Endometrium (tissue), 2 donors: Measurements from ENCODE around the gene DNAH7.

ENCODE experiments used
- FAIRE-seq: peaks from 2 replicates; lab custom pipeline; 2012; peaks lifted over from hg19 to GRCh38; lab: Jason Lieb, UNC
- donor health status: control.
- donor health status: control.

DNAH7 gene

DNA sequence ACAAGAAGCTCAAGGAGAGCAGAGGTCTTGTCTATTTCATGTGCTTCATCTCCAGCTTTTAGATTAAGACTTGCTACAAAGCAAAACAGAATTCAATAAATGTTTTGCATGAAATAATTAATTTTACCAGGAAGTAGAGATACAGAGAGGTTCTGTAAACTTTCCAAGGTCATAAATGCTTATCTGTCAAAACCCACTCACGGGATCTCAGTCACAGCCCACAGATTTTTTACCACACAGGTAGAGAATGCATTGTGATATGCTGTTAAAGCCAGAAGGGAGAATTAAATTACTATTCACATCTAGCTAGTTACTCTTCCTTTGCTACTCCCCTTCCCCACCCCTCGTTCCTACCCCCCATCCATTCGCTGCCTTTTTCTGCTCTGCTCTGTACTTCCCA is 205.5 kb downstream of the DNAH7 start:
- no peak for FAIRE-seq

DNA sequence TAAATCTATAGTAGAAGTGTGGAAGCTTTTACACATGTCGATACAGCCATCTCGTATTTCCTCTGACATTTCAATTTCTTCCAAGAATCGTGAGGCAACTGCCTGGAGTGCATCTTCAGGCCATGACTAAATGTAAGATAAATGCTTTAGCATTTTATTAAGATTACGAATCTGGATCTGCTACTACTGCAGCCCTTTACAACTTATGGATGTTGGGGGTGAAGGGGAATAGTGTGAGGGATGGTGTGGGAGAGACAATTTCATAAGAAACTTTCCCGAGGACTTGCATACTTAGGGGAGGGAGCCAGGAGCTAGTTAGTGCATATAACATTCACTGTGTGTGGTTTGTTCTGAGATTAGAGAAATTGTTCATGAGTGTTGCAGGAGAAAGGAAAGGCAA is 206.8 kb downstream of the DNAH7 start:
- no peak for FAIRE-seq

DNA sequence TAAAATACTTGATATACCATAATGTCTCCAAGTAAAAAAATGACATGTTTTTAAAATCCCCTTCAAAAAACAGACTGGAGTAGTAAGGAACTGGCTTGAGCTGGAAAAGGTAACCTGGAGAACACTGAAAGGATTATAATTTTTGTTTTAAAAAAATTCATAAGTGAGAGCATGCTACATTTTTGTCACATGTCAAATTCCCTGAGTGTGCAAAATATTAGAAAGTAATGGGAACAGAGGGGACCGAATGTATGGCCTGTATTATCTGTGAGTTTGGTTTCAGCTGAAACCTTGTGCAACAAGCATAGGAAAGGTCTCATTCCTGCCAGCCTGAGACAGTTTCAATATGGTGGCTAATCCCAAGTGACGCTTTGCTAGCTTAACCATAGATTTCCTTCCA is 209.1 kb downstream of the DNAH7 start:
- peak; percentile 60 for FAIRE-seq

DNA sequence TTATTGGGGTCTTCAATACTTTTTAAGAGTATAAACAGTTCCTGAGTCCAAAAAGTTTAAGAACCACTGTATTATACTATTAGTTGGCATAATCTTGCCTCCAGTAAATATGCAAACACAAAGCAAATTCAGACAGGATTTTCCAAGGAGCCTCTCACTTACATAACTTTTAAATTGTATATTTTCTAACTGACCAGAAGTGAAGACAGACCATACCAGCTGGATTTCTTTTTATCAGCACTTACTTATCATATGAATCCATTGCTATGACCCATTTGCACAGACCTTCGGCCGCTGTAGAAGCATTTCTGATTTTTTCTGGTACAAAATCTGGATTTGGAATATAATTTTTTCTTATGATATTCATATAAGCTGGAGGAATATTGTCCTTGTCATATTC is 211.5 kb downstream of the DNAH7 start:
- FAIRE-seq, result no peak

DNA sequence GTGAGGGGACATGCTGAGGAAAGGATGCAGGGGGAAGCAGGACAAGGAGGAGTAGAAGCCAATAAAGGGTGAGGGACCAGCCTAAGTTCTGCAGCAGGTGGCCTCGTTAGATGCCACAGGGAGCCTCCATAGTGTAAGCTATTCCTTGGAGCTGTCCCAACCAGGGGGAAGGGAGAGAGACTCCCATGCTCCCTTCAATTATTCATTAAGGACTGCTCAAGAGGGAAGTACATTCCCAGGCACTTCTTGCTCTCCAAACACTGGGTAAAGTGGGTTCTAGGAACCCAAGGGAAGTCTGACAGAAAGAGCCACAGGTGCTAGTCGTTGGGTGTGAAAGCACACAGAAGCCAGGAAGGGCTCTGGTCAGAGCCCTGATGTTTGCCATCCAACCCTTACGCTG is 217.9 kb downstream of the DNAH7 start:
- FAIRE-seq, result no peak

DNA sequence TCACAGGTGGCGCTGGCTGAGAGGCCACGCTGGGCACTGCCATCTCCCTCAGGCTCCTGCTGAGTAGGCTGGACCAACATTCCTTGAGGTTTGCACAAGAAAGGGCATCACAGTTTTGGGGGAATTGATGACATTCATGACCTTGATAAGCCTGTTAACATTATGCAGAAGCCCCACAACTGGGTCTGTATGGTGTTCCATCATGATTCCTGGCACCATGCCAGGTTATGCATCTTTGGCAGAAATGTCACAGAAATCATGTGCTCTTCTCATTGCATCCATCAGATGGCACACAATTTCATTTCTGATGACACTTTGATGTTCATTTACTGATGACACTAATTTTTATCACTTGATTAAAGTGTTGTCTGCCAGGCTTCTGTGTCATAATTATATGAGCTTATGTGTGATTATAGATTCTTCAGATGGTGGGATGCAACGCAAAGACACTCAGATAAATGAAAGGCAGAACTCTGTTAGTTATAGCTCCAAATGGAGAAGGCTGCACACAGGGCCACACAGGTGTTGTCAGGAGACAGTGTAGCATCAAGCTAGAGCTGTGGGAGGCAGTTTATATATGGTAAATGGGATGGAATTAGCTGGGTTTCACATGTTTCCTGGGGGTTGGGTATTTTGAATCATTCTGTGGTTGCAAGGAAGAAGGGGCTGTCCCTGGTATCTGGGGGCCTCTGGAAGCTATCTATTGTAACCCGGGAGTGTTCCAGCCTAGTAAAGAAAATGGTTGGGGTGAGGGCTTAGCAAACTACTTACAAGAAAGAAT is 220.3 kb downstream of the DNAH7 start:
- FAIRE-seq, result no peak

DNA sequence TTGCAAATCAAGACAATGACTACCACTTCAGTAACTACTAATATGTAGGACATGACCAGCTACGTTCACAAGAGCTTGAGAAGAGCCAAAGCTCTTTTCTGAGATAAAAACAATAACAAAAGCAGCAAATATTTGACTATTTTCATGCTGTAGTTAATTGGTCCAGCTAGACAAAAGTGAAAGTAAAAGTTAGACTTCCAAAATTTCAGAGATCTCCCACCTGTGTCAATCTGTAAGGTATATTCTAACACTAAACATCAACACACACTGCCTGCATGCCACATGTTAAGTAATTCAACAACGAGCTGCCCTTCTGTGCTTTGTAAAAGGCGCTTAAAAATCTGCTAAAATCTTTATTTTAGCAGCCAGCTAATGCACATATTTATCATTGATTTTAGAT is 225.7 kb downstream of the DNAH7 start:
- FAIRE-seq, result no peak

DNA sequence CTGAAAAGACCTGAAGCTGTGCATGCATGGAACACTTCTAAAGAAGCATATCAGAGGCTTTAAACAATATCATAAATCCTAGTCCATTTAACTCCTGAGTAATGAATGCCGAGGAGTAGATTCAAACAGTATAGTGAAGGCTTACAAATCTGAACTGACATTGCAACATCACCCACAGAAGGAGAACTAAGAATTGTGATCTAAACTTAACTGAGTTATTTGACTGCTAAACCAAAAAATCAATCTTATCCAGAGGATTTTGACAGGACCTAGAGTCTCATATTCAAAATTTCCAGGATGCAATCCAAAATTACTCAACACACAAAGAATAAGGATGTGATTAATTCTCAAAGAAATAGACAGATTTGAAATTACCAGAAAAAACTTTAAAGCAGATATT is 230.6 kb downstream of the DNAH7 start:
- no peak for FAIRE-seq

DNA sequence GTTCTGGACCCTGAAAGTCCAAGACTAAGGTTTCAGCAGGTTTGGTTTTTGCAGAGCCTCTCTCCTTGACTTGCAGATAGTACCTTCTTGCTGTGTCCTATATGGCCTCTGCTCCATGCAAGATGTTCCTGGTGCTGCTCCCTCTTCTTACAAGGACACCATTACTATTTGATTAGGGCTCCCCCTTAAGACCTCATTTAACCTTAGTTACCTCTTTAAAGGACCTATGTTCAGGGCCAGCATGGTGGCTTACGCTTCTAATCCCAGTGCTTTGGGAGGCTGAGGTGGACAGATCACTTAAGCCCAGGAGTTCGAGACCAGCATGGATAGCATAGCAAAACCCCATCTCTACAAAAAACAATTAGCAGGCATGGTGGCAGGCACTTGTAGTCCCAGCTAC is 232.6 kb downstream of the DNAH7 start:
- FAIRE-seq, result no peak

DNA sequence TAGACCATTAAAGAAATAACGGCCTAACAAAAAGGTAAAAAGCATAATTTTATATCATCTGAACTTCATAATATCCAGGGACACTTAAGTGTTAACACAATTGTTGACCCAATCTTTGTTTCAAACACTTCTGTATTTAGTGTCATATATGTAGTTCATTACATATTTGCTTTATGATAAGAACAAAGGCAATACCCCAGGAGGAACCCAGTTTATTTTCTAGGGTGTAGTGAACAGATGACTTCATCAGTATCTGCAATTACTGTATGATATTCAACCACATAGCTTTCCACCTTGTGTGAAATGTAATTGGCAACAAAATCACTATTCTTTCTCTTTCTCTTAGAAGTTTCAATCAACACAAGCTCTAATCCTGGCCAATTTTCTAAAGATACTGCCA is 233.8 kb downstream of the DNAH7 start:
- FAIRE-seq, result no peak

DNA sequence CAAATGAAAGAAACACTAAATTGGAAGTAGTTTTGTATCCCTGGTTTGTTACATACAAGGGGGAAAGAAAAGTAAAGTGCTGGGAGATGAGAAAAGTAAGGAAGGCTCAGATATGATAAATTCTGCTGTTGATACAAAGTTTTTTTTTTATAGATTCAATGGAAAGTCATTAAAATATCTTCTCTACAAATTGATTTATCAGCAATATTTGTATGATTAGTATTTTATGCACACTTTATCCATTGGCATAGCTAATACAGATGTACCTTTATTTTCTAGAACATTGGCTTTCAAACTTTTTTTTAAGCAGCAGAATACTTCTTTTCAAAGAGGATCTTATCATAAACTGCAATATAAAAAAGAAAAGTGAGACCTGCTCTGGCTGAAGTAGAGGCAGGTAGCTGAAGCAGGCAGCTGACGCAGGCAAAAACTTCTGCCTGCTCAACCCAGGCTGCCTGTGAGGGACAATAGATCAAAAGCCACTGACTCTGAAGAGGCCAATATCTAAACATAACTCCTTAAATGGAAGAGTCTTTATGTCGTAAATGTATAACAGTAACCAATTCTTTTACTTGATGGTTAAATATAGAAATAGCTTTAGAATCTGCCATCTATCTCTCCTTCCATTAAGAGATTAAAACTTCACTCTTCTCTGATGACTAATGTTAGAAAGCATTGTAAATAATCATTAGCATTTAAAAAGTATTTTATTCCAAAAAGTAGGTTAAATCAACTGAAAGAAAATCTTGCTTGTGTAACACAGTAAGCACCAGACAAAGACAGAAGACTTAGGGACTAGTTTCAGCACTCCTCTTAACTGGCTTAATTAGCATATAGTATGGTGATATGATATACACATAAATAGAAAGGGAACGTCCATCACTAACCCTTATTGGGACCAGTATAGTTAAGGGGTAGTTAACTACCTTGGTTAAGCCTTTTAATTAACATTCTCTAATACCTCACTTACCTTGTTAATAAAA is 237.4 kb downstream of the DNAH7 start:
- no peak for FAIRE-seq

DNA sequence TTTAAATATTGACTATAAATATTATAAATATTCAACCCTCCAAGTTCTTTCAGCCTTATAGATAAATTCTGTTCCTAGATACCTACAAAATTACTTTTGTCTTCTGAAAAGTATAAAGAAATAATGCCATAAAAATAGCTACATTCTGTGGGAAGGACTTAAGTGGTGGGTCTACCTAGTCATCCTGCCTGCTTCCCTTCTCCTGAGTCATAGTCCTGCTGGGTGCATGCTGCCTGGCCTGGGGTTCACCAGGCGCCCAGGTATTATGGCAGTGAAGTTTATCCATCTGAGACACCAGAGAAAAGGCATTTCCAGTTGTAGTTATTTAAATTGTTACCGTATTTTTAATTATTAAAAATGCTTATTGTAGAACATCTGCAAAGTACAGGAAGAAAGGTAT is 244.2 kb downstream of the DNAH7 start:
- no peak for FAIRE-seq

DNA sequence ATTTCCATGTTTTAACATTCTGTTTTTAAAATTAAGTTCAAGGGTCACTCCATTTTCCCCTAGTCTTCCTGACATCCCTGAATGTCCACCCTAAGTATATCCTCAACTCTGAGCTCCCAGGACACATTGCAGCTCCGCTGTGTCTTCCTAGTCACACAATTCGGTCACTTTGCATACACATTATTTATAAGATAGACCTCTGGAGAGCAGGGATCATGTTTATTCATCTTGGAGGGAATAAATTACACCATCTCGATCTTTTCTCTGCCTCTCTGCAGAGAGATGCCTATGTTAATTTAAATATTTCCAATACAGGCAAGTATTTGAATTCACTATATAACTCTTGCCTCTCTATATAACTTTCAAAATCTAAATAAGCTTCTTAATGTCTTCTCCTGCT is 245.4 kb downstream of the DNAH7 start:
- no peak for FAIRE-seq

DNA sequence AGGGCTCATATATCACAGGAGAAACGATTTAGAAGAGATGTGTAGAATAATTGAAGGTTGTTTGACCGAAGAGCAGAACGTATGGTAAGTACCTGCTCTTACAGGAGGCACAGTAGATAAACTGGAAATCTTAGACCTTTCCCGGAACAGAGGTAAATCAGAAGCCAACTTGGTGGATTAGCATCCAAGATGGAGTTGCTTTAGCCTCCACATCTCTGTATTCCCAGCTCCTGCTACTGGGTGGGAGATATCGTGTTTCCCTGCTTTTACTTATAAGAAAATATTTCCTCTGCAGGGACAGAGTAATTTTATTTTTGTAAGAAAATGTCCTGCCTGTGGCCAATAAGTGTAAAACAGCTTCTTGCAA is 247.1 kb downstream of the DNAH7 start:
- FAIRE-seq, result no peak

DNA sequence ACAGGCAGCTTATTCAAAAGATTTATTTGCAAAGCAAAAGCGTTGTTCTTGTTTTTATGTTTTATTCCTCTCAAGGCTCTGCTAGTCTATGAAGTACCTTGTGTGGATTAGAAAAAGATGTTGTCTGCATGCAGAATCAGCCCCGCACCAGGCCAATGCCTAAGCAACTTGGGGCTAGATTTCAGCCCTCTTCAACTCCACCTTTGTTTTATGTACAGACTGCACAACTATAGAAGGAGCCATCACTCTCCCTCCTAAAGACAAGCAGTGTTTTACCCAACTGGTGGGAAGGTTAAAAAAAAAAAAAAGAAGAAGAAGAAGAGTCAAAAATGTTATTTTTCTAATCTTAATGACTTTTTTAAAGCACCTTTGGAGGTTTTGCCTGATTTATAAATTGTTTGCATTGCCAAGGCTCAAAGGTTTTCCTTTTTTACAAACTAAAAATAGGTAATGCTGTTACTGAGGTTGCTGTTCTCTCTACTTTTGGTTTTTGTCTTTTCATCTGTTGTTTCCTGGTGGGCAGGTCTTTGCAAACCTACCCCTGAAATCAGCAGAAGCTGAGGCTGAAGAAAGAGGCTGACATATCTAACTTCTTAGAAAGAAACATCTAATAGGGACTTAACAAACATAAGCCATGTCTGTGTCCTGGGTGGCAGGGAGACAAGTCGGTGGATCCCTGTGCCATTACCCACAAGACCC is 247.6 kb downstream of the DNAH7 start:
- no peak for FAIRE-seq

DNA sequence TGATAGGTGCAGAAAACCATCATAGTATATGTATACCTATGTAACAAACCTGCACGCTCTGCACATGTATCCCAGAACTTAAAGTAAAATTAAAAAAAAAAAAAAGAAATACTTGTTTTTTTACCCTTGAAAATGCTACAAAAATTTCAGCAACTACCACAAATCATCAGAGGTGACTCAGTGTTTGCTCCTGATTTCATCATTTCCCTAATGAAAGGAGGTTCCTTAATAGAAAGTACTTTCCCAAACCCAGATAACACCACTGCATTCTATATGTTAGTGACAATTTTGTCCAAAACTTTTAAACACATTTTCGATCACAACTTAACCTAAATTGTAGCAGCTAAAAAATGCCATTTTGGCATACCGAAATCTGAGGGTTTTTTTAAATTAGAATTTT is 248.3 kb downstream of the DNAH7 start:
- no peak for FAIRE-seq

DNA sequence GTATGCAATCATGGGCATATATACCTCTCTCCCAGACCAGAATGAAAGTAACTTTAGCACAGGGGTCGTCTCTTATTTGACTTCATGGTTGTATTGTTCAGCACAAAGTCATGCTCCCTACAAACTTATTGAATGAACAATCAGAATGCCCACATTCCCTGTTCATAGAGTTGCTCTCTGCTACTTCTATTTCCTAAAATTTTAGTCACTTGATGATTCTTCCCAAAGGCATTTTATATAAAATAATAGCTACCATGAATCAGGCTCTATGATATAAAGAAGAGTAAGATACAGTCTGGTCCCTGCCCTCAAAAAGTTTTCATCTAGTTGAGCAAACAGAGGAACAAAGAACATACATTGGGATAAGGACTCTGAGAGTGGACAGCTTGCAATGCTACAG is 249.4 kb downstream of the DNAH7 start:
- FAIRE-seq, result no peak

DNA sequence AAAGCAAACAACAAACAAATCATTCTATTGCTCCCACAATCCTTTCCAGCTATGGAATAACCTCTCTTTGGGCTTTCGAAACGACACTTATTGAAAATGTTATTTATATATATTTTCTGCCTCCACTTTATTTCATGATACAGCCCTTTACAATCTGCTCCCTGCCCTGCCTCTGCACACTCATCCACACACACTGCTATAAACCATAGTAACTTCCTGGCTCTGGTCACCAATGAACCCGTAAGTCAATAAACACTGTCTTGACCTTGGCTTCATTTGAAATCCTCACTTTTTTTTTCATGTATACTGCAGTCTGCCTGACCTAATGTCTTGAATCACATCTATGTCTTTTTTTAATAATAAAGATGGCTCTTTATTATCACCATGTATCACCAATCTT is 250.1 kb downstream of the DNAH7 start:
- FAIRE-seq, result no peak

DNA sequence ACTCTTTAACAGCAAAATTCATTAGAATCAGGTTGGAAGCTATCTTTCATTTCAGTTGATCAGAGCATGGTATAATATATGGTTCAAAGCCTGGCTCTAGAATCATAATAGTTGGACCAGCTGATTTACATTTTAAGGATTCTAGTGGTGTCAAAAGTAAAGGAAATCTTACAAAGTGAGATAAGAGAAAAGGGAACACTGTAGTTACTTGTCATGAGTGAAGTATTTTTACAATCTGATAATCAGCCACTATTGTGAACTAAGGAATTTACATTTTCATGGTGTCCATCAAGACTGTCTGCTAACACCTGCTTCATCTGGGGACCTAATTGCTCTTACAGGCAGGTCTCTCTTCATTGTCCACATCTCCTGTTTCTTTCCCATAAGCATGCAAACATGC is 250.5 kb downstream of the DNAH7 start:
- FAIRE-seq, result no peak

DNA sequence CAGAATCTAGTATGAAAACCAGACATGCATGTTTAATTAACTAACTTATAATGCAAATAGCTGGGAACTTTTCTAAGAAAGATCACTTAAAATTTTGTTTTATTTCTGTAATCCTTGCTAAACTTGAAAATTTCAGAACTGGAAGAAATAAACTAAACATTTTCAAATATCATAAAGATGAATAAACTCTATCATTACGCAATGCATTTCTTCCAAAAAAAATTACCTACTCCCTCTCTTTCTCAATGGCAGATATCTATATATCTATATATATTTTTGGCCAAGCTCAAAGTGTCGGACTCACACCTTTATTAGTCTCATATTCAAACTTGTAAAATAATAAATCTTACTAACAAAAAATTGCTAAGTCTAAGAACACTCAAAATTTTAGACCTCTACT is 253.6 kb downstream of the DNAH7 start:
- no peak for FAIRE-seq

DNA sequence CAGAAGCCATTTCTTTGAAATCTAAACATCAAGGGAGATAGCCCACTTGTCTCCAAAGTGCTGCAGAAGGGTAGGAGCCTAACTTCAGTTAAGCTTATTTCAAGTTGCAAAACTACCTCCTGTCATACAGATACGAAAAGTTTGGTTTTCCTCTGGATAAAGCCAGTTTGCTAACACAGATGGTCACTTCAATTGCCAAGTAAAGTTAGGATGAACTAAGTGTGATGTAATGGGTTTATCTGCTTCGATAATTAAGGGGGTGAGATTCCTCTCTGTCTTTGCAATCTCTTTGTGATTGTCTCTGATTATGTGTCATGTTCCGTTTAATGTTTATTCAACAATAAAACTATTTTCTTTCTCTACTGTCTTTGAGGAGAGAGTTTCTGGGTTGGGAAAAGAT is 255.2 kb downstream of the DNAH7 start:
- no peak for FAIRE-seq

DNA sequence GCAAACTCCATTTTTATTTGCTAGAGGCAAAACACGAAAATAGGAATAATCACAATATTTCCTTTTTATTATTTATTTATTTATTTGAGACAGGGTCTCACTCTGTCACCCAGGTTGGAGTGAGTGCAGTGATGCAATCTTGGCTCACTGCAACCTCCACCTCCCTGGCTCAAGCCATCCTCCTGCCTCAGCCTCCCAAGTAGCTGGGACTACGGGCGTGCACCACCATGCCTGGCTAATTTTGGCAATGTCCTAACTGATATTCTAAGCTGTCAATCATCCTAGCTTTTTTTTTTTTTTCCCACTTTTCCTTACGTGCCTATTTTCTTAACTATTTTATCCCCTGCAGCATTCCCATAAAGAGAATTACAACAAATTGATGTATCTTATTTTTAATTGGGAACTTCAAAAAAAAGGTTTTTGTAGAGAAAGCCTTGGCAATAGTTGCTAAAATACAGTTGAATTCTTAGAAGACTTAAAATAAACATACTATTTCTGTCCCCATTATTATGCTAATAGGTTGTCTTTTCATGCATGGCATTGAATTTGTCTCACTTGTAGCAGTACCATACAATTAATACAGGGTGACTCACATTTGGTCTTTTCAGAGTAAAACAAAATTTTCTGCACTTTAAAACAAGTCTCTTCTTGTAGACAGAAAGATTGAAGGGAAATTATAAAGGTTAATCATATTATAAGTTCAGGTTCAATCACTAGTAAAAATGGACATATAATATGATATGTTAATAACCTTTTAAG is 258.1 kb downstream of the DNAH7 start:
- no peak for FAIRE-seq
